HepG2 (cell line): ENCODE measurements around the gene ELOVL6. TPM values are rescaled to one million over a fixed set of nuclear protein-coding genes. Genes with fewer than 3 reads are reported as not detected.

Experiments used
- GZF1 ChIP-seq: sonication (generic); formaldehyde crosslinking; IDR thresholded peaks from 2 replicates; pipeline ENCODE4 v1.5.1; 2020; ENCODE audit warnings: mild to moderate bottlenecking, missing genetic modification reagents
- MED8 ChIP-seq: sonication (generic); formaldehyde crosslinking; IDR thresholded peaks from 2 replicates; pipeline ENCODE4 v1.8.1; 2023; ENCODE audit warnings: mild to moderate bottlenecking, missing genetic modification reagents; ENCODE audit not compliant: insufficient replicate concordance
- MTF2 ChIP-seq: sonication (generic); formaldehyde crosslinking; IDR thresholded peaks from 2 replicates; pipeline ENCODE4 v1.5.0; 2020; ENCODE audit warnings: missing genetic modification reagents, borderline replicate concordance
- NFYC ChIP-seq: IDR thresholded peaks from 2 replicates; pipeline ENCODE4 v1.6.1; 2016; ENCODE audit warnings: missing genetic modification reagents, missing compliant biosample characterization
- POLR2AphosphoS2 ChIP-seq: IDR thresholded peaks from 2 replicates; pipeline ENCODE4 v1.6.1; 2011; ENCODE audit warnings: low read depth, low read length, improper control_type of control experiment
- TEAD2 ChIP-seq: sonication (generic); formaldehyde crosslinking; IDR thresholded peaks from 2 replicates; pipeline ENCODE4 v1.9.0; 2021; ENCODE audit warnings: missing genetic modification reagents
- XRCC5 ChIP-seq: fragments of 200-400 bp; formaldehyde crosslinking; optimal IDR thresholded peaks from 2 replicates; pipeline ENCODE3; 2017; ENCODE audit warnings: mild to moderate bottlenecking, low read length
- ZNF878 ChIP-seq: sonication (generic); formaldehyde crosslinking; IDR thresholded peaks from 2 replicates; pipeline ENCODE4 v1.8.1; 2023; ENCODE audit warnings: mild to moderate bottlenecking, missing genetic modification reagents, moderate library complexity
- polyA plus RNA-seq, 8 experiments: library from polyadenylated mRNA; depleted of rRNA in 3 of 8; stranded (reverse) in 7 of 8; unstranded in 1 of 8; fragments of >200 nt; fragmentation: Illumina TruSeq in 4 of 8; extraction: Trizol in 4 of 8; gene quantifications; 2 replicates each; pipeline versions ENCODE4 v1.2.1 to v1.2.3, GENCODE V29; 2011 to 2016; ENCODE audit warnings: low read depth in 4 of 8, missing spikeins in 1 of 8, mixed read lengths in 1 of 8; ENCODE audit not compliant: insufficient read depth in 1 of 8
- total RNA-seq, 5 experiments: library from RNA; depleted of rRNA; stranded (reverse); fragments of >200 nt; fragmentation: Illumina TruSeq; extraction: Trizol; gene quantifications; 2 replicates each; pipeline ENCODE4 v1.2.3, GENCODE V29; 2016; ENCODE audit warnings: low read depth in 1 of 5
- TF ChIP-seq, protein P1 (sequence below): IDR thresholded peaks from 2 replicates; pipeline ENCODE4 v1.6.1; 2016; ENCODE audit warnings: missing compliant biosample characterization, missing genetic modification reagents, borderline replicate concordance
- TF ChIP-seq, protein P2 (sequence below): IDR thresholded peaks from 2 replicates; pipeline ENCODE4 v1.6.1; 2016
- TF ChIP-seq, protein P3 (sequence below): sonication (generic); formaldehyde crosslinking; IDR thresholded peaks from 2 replicates; pipeline ENCODE4 v1.4.0; 2020; ENCODE audit warnings: mild to moderate bottlenecking, missing genetic modification reagents
- TF ChIP-seq, protein P4 (sequence below): IDR thresholded peaks from 2 replicates; pipeline ENCODE4 v1.6.1; 2016; ENCODE audit warnings: low read depth, control low read depth
- TF ChIP-seq, protein P5 (sequence below): sonication (generic); formaldehyde crosslinking; IDR thresholded peaks from 2 replicates; pipeline ENCODE4 v1.9.0; 2021; ENCODE audit warnings: missing genetic modification reagents, borderline replicate concordance

Gene ELOVL6
- total and polyA plus RNA-seq, 2 of the 13 experiments (the other 11 are each of a cell fraction or from before 2014, with no cell fraction given): 14.1 to 23.2 TPM

- TF ChIP-seq, protein P1, sequence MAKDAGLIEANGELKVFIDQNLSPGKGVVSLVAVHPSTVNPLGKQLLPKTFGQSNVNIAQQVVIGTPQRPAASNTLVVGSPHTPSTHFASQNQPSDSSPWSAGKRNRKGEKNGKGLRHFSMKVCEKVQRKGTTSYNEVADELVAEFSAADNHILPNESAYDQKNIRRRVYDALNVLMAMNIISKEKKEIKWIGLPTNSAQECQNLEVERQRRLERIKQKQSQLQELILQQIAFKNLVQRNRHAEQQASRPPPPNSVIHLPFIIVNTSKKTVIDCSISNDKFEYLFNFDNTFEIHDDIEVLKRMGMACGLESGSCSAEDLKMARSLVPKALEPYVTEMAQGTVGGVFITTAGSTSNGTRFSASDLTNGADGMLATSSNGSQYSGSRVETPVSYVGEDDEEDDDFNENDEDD (CRISPR knock-in tag): 0 out of 2 replicates have a peak, but pooled peaks have one; percentile 42
- no peak for TF ChIP-seq XRCC5
- TF ChIP-seq, protein P2, sequence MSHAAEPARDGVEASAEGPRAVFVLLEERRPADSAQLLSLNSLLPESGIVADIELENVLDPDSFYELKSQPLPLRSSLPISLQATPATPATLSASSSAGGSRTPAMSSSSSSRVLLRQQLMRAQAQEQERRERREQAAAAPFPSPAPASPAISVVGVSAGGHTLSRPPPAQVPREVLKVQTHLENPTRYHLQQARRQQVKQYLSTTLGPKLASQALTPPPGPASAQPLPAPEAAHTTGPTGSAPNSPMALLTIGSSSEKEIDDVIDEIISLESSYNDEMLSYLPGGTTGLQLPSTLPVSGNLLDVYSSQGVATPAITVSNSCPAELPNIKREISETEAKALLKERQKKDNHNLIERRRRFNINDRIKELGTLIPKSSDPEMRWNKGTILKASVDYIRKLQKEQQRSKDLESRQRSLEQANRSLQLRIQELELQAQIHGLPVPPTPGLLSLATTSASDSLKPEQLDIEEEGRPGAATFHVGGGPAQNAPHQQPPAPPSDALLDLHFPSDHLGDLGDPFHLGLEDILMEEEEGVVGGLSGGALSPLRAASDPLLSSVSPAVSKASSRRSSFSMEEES: peak; percentile 42
- no peak for TF ChIP-seq TEAD2 (CRISPR knock-in tag)
- TF ChIP-seq, protein P3, sequence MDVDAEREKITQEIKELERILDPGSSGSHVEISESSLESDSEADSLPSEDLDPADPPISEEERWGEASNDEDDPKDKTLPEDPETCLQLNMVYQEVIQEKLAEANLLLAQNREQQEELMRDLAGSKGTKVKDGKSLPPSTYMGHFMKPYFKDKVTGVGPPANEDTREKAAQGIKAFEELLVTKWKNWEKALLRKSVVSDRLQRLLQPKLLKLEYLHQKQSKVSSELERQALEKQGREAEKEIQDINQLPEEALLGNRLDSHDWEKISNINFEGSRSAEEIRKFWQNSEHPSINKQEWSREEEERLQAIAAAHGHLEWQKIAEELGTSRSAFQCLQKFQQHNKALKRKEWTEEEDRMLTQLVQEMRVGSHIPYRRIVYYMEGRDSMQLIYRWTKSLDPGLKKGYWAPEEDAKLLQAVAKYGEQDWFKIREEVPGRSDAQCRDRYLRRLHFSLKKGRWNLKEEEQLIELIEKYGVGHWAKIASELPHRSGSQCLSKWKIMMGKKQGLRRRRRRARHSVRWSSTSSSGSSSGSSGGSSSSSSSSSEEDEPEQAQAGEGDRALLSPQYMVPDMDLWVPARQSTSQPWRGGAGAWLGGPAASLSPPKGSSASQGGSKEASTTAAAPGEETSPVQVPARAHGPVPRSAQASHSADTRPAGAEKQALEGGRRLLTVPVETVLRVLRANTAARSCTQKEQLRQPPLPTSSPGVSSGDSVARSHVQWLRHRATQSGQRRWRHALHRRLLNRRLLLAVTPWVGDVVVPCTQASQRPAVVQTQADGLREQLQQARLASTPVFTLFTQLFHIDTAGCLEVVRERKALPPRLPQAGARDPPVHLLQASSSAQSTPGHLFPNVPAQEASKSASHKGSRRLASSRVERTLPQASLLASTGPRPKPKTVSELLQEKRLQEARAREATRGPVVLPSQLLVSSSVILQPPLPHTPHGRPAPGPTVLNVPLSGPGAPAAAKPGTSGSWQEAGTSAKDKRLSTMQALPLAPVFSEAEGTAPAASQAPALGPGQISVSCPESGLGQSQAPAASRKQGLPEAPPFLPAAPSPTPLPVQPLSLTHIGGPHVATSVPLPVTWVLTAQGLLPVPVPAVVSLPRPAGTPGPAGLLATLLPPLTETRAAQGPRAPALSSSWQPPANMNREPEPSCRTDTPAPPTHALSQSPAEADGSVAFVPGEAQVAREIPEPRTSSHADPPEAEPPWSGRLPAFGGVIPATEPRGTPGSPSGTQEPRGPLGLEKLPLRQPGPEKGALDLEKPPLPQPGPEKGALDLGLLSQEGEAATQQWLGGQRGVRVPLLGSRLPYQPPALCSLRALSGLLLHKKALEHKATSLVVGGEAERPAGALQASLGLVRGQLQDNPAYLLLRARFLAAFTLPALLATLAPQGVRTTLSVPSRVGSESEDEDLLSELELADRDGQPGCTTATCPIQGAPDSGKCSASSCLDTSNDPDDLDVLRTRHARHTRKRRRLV: no peak
- TF ChIP-seq GZF1 (CRISPR knock-in tag): 0 out of 2 replicates have a peak, but pooled peaks have one; percentile 62
- no peak for TF ChIP-seq MTF2 (CRISPR knock-in tag)
- TF ChIP-seq ZNF878 (CRISPR knock-in tag): peak; percentile 91
- TF ChIP-seq POLR2AphosphoS2: no peak
- peak; percentile 88 for TF ChIP-seq MED8
- no peak for TF ChIP-seq NFYC (CRISPR knock-in tag)
- TF ChIP-seq, protein P4, sequence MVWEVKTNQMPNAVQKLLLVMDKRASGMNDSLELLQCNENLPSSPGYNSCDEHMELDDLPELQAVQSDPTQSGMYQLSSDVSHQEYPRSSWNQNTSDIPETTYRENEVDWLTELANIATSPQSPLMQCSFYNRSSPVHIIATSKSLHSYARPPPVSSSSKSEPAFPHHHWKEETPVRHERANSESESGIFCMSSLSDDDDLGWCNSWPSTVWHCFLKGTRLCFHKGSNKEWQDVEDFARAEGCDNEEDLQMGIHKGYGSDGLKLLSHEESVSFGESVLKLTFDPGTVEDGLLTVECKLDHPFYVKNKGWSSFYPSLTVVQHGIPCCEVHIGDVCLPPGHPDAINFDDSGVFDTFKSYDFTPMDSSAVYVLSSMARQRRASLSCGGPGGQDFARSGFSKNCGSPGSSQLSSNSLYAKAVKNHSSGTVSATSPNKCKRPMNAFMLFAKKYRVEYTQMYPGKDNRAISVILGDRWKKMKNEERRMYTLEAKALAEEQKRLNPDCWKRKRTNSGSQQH (CRISPR knock-in tag): peak; percentile 95
- TF ChIP-seq, protein P5, sequence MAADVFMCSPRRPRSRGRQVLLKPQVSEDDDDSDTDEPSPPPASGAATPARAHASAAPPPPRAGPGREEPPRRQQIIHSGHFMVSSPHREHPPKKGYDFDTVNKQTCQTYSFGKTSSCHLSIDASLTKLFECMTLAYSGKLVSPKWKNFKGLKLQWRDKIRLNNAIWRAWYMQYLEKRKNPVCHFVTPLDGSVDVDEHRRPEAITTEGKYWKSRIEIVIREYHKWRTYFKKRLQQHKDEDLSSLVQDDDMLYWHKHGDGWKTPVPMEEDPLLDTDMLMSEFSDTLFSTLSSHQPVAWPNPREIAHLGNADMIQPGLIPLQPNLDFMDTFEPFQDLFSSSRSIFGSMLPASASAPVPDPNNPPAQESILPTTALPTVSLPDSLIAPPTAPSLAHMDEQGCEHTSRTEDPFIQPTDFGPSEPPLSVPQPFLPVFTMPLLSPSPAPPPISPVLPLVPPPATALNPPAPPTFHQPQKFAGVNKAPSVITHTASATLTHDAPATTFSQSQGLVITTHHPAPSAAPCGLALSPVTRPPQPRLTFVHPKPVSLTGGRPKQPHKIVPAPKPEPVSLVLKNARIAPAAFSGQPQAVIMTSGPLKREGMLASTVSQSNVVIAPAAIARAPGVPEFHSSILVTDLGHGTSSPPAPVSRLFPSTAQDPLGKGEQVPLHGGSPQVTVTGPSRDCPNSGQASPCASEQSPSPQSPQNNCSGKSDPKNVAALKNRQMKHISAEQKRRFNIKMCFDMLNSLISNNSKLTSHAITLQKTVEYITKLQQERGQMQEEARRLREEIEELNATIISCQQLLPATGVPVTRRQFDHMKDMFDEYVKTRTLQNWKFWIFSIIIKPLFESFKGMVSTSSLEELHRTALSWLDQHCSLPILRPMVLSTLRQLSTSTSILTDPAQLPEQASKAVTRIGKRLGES: peak; percentile 65; the same call in 1 of the 2 replicates
These were observed at the start of gene ELOVL6 (continued) for GRCh38 chr4:110198435-110199416.
